LoVo (cell line): Measurements from ENCODE around the gene TMEFF2.

ENCODE experiments used
- DNase-seq: peaks from one replicate; pipeline ENCODE4 v3.0.0-alpha.2; 2016; ENCODE audit warnings: low spot score

The TMEFF2 gene

GRCh38 chr2:192011196-192011595 is 183.5 kb downstream of the TMEFF2 start:
- DNase-seq = no peak

DNA sequence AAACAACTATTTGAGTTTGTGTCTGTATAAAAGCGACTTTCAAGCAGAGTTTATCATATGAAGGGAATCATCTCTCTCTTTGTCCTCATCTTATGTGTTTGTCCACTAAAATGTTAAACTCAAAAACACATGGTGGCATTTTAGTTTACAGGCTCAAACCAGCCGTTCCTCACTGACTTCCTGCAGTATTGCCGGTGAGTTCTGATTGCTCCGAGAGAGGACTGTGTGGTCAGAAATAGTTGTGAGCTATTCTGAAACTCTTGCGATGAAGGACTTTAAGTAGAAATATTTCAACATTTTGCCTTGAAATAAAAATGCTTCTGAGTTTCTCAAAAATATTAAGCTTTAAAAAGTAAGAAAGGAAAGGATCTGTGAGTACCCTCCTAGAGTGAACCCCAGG is 184.7 kb downstream of the TMEFF2 start:
- DNase-seq = no peak

DNA sequence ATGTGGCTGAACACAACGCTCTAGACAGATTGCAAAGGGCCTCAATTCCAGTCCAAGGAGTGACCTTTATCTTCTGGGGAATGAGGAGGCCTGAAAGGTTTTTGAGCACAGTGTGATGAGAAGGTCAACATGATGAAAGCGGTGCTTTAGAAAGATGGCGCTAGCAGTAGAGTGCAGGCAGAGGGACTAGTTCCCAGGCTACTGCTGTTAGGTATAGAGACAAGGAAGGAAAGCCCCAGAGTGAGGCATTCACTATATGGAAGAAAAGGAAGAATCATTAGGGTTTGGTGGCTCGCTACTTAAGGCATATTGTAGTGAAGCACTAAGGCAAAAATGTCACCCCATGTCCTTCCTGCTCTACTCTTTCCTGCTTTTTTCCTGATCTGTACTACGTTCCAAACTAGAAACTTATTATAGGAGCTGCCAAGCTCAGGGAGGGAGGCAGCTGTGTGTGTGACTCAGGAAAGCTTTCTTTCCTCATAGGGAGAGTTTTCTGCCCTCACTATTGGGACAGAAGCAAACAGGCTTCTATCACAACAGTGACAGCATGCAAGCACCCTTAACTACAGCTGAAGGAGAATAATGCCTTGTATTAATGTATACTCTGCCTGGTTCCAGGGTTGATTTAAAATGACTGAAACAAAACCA is 187.0 kb downstream of the TMEFF2 start:
- DNase-seq = no peak

- no peak for DNase-seq
Measured at GRCh38 chr2:192005211-192005610, 189.5 kb downstream of the TMEFF2 start.

GRCh38 chr2:192004188-192004963 is 190.4 kb downstream of the TMEFF2 start:
- DNase-seq = no peak

DNA sequence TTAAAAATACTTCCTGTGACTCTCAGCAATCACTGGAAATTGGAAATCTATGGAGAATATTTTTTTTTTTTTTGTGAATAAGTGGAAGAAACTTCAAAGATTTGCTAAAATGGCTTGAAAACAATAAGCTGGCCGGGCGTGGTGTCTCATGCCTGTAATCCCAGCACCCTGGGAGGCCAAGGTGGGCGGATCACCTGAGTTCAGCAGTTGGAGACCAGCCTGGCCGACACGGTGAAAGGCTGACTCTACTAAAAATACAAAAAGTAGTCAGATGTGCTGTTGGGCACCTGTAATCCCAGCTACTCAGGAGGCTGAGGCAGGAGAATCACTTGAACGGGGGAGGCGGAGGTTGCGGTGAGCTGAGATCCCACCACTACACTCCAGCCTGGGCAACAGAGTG is 192.3 kb downstream of the TMEFF2 start:
- no peak for DNase-seq

DNA sequence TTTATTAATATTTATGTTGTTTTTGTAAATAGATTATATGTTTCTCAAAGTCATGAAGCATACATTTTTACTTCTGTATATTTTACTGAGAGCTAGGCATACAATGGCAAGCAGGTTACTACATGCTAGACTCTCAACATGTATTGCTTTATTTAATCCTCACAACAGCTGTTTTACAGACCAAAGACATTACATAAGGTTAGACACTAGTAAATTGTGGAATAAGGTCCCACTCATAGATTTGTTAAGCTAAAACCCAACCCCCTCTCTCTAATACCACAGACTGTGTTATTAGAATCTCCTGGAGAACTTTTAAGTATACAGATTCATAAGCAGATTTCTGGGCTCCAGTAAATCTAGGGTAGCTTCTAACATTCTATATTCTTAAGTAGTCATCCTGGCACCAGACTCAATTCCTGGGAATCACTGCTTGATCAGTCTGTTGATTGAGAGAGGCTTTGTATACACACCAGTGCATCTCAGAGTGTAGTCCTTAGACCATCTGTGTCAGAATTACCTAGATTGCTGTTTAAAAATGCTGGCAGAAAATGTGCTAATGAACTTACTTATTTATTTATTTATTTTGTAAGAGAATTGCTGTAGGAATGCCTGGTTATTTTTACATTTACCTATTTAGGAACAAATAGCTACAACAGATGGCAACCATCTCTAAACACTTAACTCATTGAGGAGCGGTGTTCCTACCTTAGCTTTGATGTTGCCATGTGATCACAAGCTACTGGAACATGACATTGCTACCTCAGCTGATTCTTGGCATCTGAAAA is 194.3 kb downstream of the TMEFF2 start:
- DNase-seq = no peak

DNA sequence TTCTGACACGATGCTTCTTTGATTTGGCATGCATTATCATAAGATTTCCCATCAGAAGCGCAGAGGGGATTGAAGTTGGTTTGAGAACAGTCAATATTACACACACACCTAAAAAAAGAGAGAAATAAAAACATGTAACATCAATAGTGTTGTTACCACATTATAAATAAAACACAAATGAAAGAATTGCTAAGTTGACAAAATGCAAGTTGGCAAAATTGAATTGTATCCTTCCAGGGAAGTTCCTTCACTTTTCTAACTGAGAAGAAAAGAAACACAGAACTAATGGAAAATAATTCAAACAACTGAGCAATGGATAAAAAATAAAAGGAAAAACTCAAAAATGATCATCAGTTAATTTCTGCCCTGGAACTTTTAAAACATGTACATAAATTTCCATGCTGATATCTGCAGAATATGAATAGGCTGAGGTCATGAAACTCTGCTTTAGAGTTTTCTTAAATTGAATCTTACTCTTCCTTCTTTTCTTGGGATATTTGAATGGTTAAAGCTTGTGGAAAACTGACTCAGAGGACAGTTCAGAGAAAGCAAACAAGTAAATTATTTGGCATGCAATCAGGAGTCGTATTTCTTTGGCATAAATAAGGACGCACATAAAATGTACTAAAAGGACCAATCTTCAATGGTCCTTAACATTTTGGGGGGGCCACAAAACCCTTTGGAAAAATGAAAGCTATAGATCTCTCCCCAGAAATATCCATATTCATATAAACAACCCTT is 195.5 kb downstream of the TMEFF2 start:
- DNase-seq = no peak

- DNase-seq = no peak
Measured at GRCh38 chr2:191995285-191995684, 199.4 kb downstream of the TMEFF2 start.

- DNase-seq = no peak
Measured at GRCh38 chr2:191994749-191995148, 200.0 kb downstream of the TMEFF2 start.

- no peak for DNase-seq
Measured at GRCh38 chr2:191991442-191991841, 203.3 kb downstream of the TMEFF2 start.

GRCh38 chr2:191985740-191986139 is 209.0 kb downstream of the TMEFF2 start:
- no peak for DNase-seq

GRCh38 chr2:191983591-191983990 is 211.1 kb downstream of the TMEFF2 start:
- DNase-seq = no peak

DNA sequence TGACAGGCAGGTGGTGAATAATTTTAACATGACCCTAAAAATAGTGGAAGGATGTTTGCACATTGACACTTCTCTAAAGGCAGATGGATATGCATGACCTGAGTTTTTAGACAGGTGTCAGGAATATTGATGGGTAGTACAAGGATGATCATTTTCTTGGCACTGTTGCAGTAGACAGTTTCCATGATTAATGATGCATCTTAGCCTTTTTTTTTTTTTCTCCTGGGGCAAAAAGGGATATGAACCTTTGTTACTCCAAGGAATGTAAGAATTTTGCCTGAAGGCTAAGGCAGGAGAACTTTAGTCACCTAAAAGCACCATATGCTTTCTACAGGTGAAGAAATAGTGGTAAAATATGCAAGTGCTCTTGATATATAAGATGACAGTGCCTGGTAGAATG is 211.5 kb downstream of the TMEFF2 start:
- no peak for DNase-seq

DNA sequence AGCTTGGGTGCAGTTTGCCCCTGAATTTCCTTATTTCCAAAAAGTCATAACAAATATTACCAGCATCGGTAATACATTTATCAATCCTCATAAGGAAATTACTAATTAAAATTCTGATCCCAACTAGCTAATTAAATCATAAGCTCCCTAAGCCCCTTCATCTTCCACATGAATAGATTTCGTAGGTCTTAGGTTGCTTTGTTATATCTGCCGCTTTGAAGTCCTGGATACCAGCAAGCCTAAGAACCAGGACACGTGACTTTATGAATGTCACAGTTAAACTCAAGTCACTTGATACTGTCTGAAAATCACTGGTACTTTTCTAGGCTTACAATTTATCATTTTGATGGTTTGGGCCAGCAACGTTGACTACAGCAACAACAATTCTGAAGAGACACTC is 213.0 kb downstream of the TMEFF2 start:
- DNase-seq = no peak

DNA sequence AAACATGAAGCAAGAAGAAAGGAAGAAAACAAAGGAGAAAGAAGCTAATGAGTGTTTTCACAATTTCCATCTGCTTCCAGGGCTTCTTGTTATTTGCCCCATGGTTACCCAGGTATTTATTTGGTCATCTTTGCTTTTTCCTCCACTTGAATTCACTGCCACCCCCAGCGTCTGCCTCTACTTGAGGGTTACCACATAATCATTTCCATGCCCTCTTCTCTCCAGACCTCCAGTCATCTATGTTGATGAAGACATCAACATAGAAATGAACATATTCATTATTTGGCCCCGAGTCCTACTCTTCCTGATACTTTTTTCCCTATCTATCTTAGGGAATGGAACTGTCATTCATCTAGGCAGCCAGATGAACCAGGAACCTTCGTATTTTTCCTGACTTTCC is 214.2 kb downstream of the TMEFF2 start:
- DNase-seq = no peak

- DNase-seq = no peak
Measured at GRCh38 chr2:191979221-191979730, 215.5 kb downstream of the TMEFF2 start.

DNA sequence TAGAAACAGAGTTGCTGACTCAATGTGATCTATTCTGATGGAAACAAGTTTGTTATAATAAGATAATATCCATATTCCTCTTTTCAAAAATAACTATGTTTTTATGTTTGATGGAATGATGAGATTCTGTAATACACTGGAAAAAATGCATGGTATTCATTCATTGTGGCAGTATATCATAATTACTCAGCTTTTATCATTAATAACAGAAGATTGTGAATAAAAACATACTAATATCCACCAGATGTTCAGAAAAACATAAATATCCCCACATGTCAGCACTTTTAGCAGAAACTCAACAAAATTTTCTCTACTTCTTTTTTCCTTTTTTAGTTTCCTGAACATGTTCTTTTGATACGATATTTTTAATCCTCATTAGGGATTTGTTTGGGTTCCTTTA is 217.0 kb downstream of the TMEFF2 start:
- DNase-seq = no peak

DNA sequence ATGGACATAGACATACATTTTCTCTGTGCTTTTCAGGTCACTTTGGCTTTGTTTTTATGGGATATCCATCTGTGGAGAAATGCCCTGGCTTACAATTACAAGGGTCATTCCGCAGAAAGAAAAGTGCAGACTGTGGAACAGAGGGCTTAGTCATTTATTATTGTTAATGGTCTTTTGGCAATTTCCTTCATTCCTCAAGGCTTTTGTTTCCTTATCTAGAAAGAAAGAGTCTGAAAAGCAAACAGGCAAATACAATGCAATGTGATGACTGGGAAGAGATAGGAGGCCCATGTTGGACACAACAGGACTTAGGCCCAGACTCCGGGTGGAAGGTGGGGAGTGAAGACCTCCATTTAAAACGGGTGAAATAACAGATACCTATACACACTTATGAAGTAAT is 218.3 kb downstream of the TMEFF2 start:
- no peak for DNase-seq

- DNase-seq = no peak
Measured at GRCh38 chr2:191974676-191975075, 220.1 kb downstream of the TMEFF2 start.

- no peak for DNase-seq
Measured at GRCh38 chr2:191970867-191971266, 223.9 kb downstream of the TMEFF2 start.

DNA sequence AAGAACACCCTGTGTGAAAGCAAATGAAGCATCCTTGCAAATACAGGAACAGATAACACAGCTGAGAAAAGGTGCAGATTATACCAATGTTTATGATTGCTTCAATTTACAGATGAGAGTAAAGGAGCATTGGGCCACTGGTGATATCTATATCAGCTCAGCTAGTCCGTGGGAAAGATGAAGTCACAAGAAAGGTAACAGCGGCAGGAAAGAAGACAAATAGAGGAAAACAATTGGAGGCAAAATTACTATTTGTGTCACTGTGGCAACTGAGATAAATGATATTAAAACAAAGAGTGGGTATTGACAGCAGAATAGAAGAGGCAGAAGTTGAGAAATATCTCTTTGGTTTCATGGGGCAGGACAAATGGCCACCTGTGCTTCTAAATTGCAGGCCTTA is 226.6 kb downstream of the TMEFF2 start:
- DNase-seq = no peak
